ENCODE results near the gene TRPT1.

The TRPT1 gene

GRCh38 chr11:64255135-64256128 is 29.4 kb upstream of the TRPT1 start:
- TF ChIP-seq, protein P1, sequence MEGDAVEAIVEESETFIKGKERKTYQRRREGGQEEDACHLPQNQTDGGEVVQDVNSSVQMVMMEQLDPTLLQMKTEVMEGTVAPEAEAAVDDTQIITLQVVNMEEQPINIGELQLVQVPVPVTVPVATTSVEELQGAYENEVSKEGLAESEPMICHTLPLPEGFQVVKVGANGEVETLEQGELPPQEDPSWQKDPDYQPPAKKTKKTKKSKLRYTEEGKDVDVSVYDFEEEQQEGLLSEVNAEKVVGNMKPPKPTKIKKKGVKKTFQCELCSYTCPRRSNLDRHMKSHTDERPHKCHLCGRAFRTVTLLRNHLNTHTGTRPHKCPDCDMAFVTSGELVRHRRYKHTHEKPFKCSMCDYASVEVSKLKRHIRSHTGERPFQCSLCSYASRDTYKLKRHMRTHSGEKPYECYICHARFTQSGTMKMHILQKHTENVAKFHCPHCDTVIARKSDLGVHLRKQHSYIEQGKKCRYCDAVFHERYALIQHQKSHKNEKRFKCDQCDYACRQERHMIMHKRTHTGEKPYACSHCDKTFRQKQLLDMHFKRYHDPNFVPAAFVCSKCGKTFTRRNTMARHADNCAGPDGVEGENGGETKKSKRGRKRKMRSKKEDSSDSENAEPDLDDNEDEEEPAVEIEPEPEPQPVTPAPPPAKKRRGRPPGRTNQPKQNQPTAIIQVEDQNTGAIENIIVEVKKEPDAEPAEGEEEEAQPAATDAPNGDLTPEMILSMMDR (IDR thresholded peaks at IDR 0.05; ENCODE audit: low read depth, low read length): no peak
- DNase-seq (ENCODE audit: extremely low read depth, low read depth): no peak

DNA sequence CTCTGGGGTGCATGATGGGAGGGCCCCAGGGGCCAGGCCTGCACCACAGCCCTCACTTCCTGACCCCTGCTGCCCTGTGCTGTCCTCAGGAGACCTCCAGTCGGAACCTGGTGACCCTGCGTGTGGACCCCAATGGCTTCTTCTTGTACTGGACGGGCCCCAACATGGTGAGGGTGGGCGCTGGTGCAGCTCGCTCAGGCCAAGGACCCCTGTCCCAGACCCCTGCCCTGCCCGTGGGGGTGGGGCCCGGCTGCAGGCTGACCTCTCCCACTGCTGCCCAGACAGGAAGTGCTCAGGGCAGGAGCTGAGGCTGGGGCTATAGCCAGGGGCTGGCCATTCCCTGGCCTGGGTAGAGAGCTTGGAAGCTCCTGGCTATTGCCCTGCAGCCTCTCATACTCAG is 28.3 kb upstream of the TRPT1 start:
- TF ChIP-seq, protein P1 (IDR thresholded peaks at IDR 0.05; ENCODE audit: low read depth, low read length): no peak
- DNase-seq (ENCODE audit: extremely low read depth, low read depth): no peak

DNA sequence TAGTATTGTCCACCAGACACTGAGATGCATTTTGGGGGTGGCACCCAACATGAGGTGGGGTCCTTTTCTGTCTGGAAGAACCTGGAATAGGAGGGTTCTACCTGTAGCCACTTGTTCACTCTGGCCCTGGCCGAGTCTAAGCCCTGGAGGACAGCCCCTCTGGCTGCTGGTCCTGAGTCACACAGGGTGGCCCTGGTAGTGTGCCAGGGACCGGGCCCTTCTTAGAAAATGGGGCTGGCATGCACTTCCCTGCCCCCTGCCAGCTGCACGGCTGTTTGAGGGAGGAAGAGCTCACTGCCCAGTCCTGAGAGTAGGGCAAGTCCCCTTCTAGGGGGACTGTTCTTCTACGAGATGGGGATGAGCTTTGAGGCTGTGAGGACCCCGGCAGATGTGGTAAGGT is 27.5 kb upstream of the TRPT1 start:
- DNase-seq (ENCODE audit: extremely low read depth, low read depth): no peak
- TF ChIP-seq, protein P1 (IDR thresholded peaks at IDR 0.05; ENCODE audit: low read depth, low read length): no peak

DNA sequence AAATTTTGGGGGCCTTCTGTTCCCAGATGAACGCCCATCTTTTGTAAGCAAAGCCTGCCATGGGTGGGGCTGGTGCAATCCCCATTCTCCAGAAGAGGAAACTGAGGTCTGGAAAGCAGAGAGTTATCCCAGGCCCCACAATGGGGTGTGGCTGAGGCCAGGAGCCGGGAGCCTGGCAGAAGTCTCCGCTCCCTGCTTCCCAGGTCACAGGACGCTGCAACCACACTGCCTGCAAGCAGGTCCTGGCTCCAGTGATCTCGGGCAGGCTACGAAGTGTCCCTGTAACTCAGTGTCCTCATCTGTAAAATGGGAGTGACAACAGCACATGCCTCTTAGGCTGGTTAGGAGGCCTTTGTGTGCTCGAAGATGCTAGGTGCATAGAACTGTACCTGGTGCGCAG is 27.1 kb upstream of the TRPT1 start:
- TF ChIP-seq, protein P1 (IDR thresholded peaks at IDR 0.05; ENCODE audit: low read depth, low read length): no peak
- no peak for DNase-seq (ENCODE audit: extremely low read depth, low read depth)

DNA sequence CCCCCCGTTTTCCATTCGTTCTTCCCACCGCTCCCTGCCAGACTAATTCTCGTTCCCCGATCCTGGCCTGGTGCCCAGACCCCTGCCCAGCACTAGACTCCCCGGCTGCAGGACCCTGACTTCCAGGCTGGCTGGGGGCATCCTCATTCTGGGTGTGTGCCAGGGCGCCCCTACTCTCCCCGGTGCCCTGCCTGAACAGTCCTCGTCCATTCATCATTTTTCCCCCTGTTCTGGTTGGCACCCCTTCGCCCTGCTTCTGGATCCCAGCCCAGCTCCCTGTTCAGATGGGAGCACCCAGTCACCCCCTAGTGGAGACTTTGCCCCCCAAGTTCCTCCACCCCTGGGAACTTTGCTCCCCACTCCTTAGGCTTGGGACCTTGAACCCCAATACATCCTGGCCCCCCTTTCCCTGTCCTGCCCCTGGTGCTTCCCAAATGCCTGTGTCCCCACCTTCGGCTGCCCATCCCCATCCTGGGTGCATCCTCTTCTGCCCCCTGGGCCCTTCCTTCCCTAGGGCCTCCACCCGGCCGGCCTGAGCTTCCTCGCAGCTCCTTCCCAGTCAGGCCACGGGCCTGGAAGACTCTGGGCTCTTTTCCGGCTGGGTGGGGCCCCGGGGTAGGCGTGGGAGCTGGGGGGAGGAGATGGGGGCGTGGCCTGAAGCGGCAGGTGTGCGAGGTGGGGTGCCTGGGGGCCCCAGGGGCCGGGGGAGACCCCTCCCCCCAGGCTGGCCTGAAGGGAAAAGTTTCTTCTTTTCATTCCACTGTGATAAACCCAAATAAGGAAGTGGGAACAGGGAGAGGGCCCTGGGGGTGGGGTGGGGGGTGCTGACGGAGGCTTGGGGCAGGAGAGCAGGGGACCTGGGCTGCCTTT is 26.3 kb upstream of the TRPT1 start:
- TF ChIP-seq, protein P1 (IDR thresholded peaks at IDR 0.05; ENCODE audit: low read depth, low read length): peak; percentile 36
- DNase-seq (ENCODE audit: extremely low read depth, low read depth): no peak

GRCh38 chr11:64251753-64252002 is 25.7 kb upstream of the TRPT1 start:
- TF ChIP-seq, protein P1 (IDR thresholded peaks at IDR 0.05; ENCODE audit: low read depth, low read length): no peak
- no peak for DNase-seq (ENCODE audit: extremely low read depth, low read depth)

Measured in AG09319 (cell line).